Measurements from ENCODE around the gene PRKCD.
"Not testable (repeated sequence)": the region's sequence is repeated elsewhere in the genome, so short reads cannot be mapped to it uniquely, and the experiment has no call there.

The PRKCD gene

DNA sequence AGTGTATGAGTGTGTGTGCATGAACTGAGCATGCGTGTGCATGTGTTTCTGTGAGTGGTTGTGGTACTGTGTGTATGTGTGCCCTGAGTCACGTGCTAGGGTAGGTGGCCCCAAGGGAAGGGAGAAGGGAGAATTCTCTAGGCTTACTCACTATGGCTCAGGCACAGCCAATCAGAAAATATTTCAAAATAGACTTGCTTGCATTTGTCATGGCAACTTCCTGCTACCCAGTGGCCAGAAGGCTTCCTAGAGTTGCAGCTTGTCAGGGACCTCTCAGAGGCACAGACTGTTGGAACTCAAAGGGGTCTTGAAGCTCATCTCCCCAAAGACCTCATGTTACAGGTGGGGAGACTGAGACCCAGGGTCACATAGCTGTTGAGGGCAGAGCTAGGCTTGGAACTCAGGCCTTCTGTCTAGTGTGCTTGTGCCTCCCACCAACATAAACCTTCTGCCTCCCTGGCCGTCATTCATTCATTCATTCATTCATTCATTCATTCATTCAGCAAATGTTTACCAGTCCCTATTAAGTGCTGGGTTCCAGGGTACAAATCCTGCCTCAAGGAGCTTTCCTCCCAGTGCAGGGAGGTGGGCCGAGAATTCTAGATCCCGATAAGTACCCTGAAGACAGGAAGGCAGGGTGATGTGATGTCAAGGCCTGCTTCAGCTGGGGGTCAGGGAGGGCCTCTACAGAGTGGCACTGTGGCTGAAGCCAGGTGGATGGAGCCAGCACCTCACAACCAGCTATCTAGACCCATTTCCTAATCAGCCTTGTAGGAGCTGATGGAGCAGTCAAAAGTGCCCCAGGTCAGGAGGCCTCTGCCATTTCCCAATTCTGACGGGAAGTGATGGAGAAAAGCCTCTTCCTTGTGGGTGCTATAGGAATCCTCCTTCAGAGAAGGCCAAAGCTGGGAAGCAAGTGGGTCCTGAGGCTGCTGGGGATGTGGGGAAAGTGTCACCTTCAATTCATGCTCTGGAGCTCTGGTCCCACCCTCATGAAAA lies 19.9 kb upstream of the PRKCD start:
- DNase-seq = peak; percentile 97

DNA sequence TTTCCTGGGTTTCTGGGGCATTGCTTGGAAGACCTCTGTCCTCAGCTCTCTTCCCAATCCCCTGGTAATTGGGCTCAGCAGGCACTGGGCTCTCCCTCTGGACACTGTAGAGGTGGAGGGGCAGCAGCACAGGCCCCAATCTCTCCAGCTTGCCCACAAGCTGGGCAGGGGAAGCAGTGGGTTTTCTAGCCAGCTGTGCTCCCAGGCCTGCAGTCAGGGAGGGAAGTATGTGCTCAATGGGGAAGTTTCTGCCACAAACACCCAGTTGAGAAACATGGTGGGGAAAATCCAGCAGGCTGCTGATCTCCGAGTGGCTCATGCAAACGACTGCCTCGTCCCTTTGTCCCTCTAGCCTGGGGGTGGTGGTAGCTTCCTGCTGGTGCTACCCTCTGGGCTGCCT lies 18.0 kb upstream of the PRKCD start:
- peak; percentile 93 to 95 for DNase-seq

DNA sequence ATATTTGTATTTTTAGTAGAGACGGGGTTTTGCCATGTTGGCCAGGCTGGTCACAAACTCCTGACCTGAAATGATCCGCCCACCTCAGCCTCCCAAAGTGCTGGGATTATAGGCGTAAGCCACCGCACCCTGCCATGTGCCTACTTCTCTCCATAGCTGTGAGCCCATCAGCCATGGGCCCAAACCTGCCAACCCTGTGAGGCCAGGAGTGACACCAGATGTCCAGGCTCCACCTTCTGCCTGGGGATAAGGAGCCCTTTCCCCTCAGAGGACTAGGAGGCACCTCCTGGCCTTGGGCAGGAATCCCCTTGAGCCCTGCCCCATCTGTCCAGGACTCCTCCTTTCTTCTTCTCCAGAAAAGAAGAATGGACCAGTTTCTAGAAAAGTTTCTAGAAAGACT lies 16.6 kb upstream of the PRKCD start:
- DNase-seq = no peak

DNA sequence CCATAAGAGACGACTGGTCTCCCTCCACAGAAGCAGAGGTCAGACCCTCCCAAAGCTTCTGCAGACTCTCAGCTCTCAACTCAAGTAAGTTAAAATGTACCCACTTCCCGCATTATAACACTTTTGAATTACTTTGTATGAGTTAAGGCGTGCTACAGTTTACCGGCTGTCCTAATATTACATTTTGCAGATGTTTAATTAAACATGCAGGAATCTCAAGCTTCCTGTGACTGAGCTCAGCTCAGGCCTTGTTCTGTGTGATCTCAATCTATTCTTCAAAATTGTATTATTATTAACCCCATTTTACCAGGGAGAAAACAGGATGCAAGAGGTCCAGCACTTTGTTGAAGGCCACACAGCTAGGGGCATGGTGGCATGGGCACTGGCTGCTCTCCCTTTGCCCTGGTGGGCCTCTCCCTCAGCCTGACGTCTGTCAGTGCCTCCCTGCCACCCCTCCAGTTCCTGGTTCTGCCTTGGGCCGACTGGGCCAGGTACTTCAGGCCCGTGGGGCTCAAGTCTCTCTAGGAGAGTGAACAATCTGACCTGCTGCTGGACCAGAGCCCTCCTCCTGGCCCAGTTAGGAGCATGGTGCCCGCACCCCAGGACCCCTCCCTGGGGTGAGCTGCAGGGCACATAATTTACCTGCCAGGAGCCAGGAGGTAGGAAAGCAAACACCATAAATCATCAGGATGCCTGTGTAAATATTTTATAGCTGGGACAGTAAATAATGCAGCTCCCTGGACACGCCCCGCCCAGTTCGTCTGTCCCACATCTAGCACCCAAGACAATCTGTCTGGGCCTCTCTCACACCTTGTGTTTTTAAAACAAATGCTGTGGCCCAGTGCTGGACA lies 15.9 kb upstream of the PRKCD start:
- DNase-seq = no peak

DNA sequence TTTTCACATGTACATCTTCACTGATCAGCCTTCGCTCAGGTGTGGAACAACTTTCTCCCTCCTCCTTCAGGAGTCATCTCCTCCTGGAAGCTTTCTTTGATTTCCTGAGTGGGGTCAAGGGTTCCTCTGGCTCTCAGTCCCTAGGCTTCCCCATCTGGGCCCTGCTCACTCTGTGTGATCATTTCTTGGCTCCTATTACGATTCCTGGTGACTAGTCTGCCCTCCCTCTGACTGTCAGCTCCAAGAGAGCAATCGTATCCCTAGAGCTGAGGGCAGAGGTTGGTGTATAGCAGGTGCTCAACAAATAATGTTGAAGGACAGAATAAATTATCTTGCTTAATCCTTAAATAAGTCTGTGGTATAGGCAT lies 15.3 kb upstream of the PRKCD start:
- DNase-seq = no peak

DNA sequence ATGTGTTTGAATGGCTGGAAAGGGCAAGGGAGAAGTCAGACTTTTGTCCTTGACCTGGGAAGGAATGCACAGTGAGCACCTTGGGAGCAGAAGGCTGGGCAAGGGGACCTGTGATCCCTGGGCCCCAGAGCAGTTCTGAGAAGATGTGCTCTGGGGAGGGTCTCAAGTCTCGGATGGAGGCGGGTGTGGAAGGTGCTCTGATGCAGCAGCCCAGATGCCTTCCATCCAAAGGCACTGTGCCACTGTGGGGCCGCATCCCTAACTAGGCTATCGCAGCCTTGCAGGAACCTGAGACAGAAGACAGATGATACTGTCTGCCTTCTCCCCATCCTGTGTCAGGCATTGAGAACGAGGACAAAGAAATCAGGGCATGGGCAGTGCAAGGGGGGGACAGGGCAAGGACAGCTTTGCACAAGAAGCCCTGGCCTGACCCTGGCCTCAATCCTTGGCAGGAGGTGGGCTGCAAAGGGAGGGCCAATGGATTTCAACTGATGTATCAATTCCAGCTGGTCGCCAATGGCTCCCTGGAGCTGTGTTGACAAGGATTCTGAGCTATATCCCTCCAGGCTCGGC lies 14.6 kb upstream of the PRKCD start:
- DNase-seq = no peak

DNA sequence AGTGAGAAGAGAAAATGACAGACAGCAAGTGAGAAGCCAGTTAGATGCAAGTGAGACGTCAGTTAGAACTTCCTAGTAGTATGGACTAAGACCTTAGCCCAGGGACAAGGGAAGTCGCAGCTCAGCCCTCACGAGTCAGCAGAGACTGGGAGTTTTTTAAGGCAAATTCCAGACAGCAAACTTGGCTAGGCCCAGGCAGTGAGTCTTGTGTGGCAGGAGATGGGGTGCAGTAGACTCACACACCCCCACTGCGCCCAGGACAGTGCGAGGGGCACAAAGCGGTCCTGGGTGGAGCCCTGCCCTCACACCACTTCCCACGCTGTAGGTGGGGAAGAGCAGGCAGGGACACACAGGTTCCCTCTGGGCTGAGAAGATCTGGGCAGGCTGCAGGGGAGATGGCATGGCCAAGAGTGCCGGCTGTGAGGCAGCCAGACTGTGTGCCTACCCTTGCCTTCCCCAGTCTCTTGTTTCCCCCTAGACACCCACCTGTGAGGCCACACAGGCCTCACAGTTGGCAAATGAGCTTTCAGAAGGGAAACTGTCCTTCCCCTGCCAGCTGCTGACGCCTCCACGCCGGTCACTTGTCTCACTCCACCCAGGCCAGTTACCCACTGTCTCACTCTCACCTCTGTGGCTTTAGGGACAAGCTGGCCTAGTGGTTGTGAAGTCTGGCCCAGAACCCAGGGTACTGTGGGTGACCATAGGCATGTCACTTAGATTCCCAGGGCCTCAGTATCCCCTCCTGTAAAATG lies 13.7 kb upstream of the PRKCD start:
- peak in 1 of 2 experiments; percentile 30 for DNase-seq

DNA sequence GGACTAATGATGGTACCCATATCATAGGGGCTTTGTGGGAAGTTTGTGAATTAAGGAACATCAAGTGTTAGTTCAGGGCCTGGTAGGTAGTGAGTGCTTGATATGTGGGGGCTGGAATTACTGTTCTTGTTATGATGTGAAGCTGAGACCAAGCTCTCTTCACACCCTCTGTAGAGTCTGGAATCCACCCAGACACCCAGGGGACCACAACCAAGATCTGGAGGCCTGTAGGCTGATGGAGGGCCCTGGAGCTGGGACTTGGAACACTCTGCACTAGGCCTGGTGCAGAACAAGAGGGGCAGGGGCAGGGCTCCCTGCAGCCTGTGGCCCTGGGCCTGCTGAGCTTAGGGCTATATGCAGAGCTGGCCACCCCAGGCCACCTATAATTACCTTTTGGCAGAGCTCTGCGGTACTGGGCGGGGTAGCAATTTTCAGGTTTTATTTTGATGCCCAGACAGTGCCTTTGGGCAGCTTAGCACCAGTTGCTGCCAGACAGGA lies 13.1 kb upstream of the PRKCD start:
- no peak for DNase-seq

DNA sequence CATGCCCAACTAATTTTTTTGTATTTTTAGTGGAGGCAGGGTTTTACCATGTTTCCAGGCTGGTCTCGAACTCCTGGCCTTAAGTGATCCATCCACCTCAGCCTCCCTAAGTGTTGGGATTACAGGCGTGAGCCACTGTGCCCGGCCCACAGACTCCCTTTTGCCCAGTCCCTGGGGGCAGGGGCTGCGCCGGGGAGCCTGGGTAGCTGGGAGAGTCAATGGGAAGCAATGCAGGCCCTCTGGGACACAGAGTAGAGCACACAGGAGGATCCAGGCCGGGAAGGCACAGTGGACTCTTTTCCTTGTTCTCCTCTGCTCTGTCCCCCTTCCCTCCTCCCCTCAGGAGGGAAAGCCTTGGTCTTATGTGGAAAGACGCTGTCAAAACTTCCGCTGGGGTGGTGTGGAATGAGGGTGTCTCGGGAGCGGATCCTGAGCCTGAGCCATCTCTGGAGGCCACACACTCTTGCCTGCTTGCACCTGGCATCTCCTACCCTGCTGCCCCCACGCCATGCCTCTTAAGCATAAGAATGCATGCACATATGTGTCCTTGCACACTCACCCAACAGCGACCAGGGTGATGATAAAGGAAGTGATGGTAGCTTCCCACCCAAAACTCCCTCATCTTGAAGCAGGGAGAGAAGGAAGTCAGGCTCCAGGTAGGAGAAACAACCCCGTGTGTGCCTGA lies 11.9 kb upstream of the PRKCD start:
- DNase-seq = no peak

DNA sequence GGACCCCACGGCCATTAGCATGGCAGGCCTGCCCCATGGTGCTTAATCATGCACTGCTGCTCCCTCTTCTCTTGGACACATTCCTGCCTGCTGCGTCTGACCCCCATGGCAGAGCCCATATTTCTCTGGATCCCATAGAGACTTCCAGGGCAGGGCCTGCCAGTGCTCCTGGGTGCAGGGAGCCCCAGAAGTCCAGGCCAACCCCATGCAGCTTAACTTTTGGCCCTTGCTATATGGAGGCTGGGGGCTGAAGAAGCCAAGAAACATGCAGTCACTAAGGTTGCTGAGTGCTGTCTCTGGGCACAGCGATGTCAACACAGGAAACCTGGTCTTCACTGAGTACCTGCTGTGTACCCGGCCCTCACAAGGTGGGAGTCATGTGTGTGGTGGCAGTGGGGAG lies 11.3 kb upstream of the PRKCD start:
- DNase-seq = no peak

DNA sequence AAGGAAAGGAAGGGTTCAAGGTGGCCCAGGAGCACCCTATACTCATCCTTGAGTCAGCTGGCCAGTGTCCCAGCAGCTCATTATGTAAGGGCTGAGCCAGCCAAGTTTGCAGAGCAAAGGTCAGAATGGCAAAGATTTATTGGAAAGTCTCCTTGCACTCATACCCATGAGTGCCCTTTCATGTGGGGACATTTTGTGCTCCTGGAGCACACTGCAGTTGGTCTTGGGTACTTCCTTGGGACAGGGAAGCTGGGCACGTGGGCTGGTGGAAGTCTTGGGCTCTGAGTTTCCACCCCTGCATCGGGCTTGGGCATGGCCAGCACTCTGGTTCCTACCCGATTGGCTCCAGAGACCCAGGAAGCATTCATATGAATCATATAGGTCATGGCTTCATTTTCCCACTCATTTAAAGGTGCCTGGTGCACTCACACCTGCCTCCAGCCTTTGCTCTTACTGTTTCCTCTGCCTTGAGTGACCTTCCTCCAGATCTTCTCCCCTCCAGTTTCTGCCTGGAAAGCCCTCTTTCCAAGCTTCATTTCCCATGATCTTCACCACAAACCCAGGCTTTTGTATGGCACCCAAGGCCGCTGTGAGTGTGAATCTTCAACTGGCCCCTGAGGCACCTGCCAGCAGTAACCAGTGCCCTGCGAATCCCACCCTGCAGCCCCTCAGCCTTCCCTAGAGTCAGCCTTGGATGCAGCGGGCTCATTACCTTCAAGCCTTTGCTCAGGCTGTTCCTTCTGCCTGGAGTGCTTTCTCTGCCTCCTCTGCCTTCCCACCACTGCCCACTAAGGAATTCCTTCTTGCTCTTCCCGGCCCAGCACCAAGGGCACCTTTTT lies 10.5 kb upstream of the PRKCD start:
- DNase-seq = no peak

DNA sequence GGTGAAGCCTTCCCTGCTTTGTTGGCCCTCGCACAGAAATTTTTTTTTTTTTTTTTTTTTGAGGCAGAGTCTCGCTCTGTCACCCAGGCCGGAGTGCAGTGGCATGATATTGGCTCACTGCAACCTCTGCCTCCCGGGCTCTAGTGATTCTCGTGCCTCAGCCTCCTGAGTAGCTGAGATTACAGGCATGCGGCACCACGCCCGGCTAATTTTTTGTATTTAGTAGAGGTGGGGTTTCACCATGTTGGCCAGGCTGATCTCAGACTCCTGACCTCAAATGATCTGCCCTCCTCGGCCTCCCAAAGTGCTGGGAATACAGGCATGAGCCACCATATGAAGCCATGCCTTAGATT lies 9.9 kb upstream of the PRKCD start:
- not testable (repeated sequence) for DNase-seq

DNA sequence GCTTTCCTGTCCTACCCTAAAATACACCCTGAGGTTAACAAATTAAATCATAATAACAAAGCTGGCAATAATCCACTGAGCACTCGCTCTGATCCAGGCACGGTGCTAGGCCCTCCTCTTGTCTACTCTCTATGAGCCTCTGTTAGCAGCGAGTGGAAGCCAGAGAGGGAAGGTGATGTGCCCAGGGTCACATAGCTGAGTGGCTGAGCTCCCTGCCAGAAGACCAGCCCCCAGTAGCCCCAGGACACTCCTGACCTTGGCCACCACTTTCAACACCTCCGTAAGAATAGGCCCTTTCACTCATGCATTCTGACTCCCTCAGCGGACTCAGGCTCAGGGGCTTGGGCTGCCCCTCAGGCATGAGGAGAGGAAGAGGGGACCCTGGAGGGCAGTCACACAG lies 9.5 kb upstream of the PRKCD start:
- DNase-seq = no peak

DNA sequence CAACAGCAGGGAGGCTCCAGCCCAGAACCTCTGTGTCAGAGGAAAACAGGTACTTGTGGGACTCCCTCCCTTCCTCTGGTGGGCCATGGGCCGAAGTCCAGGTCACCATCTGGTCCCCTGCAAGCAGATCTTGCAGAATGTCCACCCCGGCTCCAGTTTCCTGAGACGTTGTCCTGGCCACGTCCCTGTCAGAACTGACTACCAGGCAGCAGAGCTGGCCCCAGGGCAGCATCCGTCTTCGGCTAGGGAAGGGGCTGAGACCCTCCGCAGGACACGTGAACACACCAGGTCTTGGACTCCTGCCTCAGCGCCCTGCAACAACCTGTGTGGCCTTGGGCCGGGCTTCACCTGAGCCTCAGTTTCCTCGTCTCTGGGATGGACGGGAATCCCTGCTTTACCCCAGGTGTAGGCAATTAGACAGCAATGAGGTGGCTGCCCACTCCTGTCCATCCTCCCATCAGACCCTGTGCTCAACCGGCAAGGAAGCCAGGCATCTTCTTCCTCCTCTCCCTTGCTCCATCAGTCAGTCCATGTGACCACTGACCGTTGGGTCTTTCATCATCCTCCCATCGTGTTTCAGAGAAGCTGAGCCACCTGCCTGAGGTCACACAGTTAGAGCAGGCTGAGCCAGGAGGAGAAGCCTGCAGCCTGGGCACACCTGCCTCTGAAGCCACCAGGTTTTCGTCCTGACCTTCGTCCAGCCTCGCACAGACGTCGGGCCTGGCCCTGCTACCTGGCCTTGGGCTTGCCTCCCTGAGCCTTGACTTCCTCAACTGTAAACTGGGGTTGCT lies 8.9 kb upstream of the PRKCD start:
- no peak for DNase-seq

DNA sequence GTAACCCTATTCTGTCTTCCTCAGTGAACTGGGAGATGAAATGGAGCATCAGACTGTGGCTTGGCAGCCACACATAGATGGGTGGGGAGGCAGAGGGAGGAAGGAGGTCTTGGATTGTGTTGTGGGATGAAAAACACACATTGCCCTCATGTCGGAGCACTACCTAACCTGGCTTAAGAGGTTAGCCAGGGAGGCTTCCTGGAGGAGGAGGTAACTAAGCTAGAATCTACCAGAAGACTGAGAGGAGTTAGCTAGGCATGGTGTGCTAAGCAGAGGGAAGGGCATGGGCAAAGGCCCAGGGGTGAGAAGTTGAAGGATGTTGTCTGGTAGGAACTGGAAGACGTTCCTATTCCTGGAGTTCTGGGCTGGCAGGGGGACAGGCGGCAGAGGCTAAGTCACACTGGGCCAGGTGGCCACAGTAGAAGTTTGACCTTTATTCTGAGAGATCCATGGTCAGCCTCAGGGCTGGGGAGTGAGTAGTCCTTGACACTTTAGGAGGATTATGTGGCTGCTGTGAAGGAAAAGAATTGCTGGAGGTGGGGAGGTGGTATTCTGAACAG lies 7.7 kb upstream of the PRKCD start:
- DNase-seq = no peak

DNA sequence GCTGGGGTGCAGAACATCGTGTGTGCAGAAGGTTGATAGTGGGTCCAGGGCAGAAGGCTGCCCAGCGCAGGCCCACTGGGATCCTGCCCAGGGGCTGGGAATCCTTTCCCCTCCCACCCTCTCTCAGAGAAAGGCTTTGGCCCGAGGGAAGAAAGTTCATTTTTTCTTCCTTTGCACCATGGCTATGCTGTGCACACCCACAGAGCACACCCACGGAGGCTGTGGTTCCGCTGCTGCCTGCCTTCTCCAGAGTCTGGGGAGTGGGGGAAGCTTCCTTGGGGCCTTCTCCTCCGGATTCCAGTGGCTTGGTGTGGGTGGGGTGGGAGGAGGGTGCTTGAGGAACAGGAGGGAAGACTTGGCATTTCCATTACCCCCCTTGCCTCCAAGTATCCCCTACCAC lies 7.0 kb upstream of the PRKCD start:
- DNase-seq = no peak

DNA sequence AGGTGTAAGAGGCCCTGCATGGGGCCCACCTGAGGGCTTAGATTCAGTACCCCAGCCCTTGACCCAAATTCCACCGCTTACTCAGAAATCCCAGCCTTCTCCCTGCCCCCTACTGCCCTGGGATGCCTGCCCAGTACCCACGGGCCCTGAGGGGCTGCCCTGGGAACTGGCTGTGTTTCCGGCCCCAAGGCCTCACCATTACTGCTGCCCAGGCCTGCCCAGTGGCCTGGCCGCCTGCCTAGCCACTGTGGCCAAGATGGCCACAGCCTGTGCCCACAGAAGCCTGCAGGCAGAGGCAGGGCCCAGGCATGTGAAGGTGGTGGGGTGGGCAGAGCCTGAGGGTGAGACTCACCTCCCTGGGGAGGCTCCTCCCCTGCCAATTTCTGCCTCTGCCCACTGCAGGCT lies 6.1 kb upstream of the PRKCD start:
- no peak for DNase-seq

DNA sequence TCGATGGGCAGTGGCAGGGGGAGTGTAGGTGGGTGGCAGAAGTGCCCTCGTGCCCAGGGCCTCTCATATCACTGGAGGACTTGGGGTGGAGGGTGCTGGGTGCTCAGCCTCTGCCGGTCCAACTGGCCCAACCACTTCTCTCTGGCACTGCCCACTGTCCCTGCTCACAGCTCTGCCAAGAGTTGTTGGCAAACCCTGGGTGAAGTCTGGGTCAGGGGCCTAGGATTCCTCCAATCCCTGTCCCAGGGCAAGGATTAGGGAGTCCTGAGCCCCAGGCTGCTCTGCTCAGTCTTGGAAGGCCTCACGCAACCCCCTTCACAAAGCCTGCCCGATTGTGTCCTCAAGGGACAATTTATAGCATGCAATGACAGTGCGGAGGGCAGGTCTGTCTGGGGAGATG lies 5.2 kb upstream of the PRKCD start:
- DNase-seq = no peak

DNA sequence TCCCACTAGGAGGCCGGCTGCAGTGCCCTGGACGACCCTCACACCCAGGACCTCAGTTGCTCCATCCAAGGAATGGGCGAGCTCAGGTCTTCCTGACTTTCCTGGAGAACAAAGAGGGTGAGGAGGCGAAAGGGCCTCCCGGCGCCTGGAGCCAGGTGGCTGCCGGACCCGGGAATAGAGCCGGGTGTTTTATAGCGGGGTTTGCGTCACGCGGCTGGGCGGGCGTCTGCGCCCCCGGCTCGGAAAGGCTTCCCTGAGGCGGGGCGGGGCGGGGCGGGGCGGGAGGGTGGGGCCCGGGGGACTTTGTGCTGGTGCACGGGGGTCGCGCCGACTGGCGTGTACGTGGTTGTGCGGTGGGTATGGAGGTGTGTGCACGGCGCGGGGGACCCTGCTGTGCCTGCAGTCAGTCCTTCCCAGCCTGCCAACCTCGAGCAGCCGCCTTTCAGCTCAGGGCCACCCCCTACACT lies 4.6 kb upstream of the PRKCD start:
- no peak for DNase-seq
